HG03520 (cell line): ENCODE measurements around the gene TBC1D20.
A peak's percentile ranks its signal among the peaks of the same experiment; 100 is the strongest.

Experiments used
- ATAC-seq: cut with Tn5 transposase; IDR thresholded peaks from one replicate; pipeline ENCODE4 v1.9.1; 2021; ENCODE audit warnings: mild to moderate bottlenecking, moderate library complexity; ENCODE audit not compliant: unreplicated experiment

The TBC1D20 gene

GRCh38 chr20:420721-421574 is 41.4 kb downstream of the TBC1D20 start:
- ATAC-seq, result no peak

GRCh38 chr20:420166-420620 is 42.1 kb downstream of the TBC1D20 start:
- ATAC-seq, result no peak

GRCh38 chr20:419556-420165 is 42.7 kb downstream of the TBC1D20 start:
- ATAC-seq, result no peak

- ATAC-seq, result no peak
Measured at GRCh38 chr20:418858-419365, 43.4 kb downstream of the TBC1D20 start.

GRCh38 chr20:417801-418342 is 44.5 kb downstream of the TBC1D20 start:
- ATAC-seq, result no peak

GRCh38 chr20:416950-417800 is 45.2 kb downstream of the TBC1D20 start:
- no peak for ATAC-seq

- ATAC-seq, result no peak
Measured at GRCh38 chr20:415820-416322, 46.5 kb downstream of the TBC1D20 start.

- no peak for ATAC-seq
Measured at GRCh38 chr20:414161-414560, 48.2 kb downstream of the TBC1D20 start.

- no peak for ATAC-seq
Measured at GRCh38 chr20:412081-412480, 50.3 kb downstream of the TBC1D20 start.

- ATAC-seq, result no peak
Measured at GRCh38 chr20:409697-410559, 52.4 kb downstream of the TBC1D20 start.

- ATAC-seq, result peak; percentile 17
Measured at GRCh38 chr20:408843-409696, 53.3 kb downstream of the TBC1D20 start.

- ATAC-seq, result peak; percentile 61
Measured at GRCh38 chr20:407953-408842, 54.1 kb downstream of the TBC1D20 start, which contains the start of gene RBCK1. TSS of gene RBCK1 (plus strand) at chr20:408299. CDS start at chr20:408758, 459 bp downstream.

GRCh38 chr20:407133-407952 is 55.0 kb downstream of the TBC1D20 start:
- peak; percentile 52 for ATAC-seq

- no peak for ATAC-seq
Measured at GRCh38 chr20:406200-407132, 55.9 kb downstream of the TBC1D20 start.

GRCh38 chr20:404088-404487 is 58.2 kb downstream of the TBC1D20 start:
- ATAC-seq, result no peak

- ATAC-seq, result no peak
Measured at GRCh38 chr20:403582-403957, 58.8 kb downstream of the TBC1D20 start.
